ENCODE results near the gene ELFN2. TPM values are rescaled to one million over a fixed set of nuclear protein-coding genes. Genes with fewer than 3 reads are reported as not detected.

The ELFN2 gene
- total and polyA plus RNA-seq, 2 donors (not counting 3 experiments of a cell fraction or from before 2014, with no cell fraction given) = 0.41 to 1.3 TPM

DNA sequence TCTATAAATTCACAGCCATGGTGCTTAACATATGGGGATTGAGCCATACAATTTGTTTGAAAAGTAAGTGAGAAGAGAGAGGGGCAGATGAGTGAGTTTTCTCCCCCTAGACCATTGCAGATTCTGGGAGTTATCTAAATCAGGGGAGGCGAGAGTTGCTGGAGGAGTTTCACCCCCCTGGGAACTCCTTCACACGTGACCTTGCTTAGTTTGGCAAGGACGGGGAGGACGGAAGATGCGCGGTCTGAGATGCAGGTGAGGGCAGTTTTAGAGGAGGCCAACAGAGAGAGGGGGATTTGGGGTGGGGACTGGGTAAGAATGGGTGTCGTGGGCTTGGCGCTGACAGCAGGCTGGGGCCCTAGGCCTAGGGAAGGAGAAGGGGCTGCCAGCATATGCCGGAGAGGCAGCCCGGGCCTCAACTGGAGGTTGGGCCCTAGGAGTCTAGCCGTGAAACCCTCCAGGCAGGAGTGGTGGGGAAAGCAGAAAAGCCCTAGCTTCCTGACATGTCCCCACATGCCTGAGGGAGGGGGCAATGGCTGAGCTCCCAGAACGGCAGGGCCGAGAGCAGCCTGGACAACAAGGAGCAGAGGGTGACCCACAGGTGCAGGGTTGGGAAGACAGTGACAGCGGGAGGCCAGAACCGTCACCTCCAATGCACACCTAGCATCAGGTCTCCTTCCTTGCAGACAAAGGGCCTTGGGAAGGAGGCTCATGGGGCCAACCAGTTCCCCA lies 63.9 kb downstream of the ELFN2 start:
- dilution Hi-C loops (cut with MboI; ENCODE audit: extremely low pct_ligation_motif_present, low sequenced_read_pairs) = no loop called here
- Histone ChIP-seq H3K4me2 (ENCODE audit: insufficient read depth, low read length) (no peak overlapping the region), H3K79me2 (ENCODE audit: control insufficient read depth, insufficient read depth, low read length) (no peaks in the 10 kb centered on the region), H3K36me3 (ENCODE audit: control insufficient read depth in 2 of 2, extremely low read depth in 1 of 2, insufficient read depth in 2 of 2, low read length in 2 of 2) (no peaks in the 10 kb centered on the region), H3K9ac (replicated peaks; ENCODE audit: extremely low read depth, insufficient read depth, low read length) (no peak overlapping the region), H3K27ac (ENCODE audit: insufficient read depth, low read depth, low read length) (no peak overlapping the region), H3K9me1 (replicated peaks; ENCODE audit: control insufficient read depth, extremely low read depth, insufficient read depth, low read length) (no peaks in the 10 kb centered on the region), H3K4me1 (ENCODE audit: control insufficient read depth, extremely low read depth, insufficient read depth, low read length) (no peaks in the 10 kb centered on the region), H3K9me3 (replicated peaks; ENCODE audit: control insufficient read depth, insufficient read depth, low read length) (no peaks in the 10 kb centered on the region), H4K20me1 (replicated peaks; ENCODE audit: control insufficient read depth, extremely low read depth, insufficient read depth, low read length) (no peaks in the 10 kb centered on the region), H3K4me3 (replicated peaks in 1 of 3; ENCODE audit: insufficient read depth in 1 of 3, low read depth in 1 of 3, low read length in 3 of 3) (no peak overlapping the region), H2AFZ (ENCODE audit: low read depth, low read length) (no peak overlapping the region), H3K27me3 (ENCODE audit: control insufficient read depth in 2 of 2, insufficient read depth in 2 of 2, low read length in 2 of 2) (no peaks in the 10 kb centered on the region)
- CTCF ChIA-PET = no interaction called here
- FAIRE-seq (no peak), DNase-seq (ENCODE audit: low read depth, low spot score) (no peak)
- TF ChIP-seq EZH2 (IDR thresholded peaks at IDR 0.05; ENCODE audit: borderline replicate concordance, low read depth, low read length, severe bottlenecking) (no peak), POLR2A (IDR thresholded peaks at IDR 0.05; ENCODE audit: low read depth, low read length) (no peak), MYC (IDR thresholded peaks at IDR 0.05; ENCODE audit: low read depth, low read length) (no peak), FOS (IDR thresholded peaks at IDR 0.05; ENCODE audit: borderline replicate concordance, insufficient read depth, low read length) (no peak)
- TF ChIP-seq, protein P1, sequence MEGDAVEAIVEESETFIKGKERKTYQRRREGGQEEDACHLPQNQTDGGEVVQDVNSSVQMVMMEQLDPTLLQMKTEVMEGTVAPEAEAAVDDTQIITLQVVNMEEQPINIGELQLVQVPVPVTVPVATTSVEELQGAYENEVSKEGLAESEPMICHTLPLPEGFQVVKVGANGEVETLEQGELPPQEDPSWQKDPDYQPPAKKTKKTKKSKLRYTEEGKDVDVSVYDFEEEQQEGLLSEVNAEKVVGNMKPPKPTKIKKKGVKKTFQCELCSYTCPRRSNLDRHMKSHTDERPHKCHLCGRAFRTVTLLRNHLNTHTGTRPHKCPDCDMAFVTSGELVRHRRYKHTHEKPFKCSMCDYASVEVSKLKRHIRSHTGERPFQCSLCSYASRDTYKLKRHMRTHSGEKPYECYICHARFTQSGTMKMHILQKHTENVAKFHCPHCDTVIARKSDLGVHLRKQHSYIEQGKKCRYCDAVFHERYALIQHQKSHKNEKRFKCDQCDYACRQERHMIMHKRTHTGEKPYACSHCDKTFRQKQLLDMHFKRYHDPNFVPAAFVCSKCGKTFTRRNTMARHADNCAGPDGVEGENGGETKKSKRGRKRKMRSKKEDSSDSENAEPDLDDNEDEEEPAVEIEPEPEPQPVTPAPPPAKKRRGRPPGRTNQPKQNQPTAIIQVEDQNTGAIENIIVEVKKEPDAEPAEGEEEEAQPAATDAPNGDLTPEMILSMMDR (IDR thresholded peaks at IDR 0.05; ENCODE audit: extremely low read depth in 1 of 2, insufficient read depth in 1 of 2, low read depth in 1 of 2, low read length in 2 of 2) = no peak
- intact Hi-C loops (cut with micrococcal nuclease) = no loop called here
- POLR2A ChIA-PET = no interaction called here
- BruUV-seq (replicated peaks) = no TSS peak

DNA sequence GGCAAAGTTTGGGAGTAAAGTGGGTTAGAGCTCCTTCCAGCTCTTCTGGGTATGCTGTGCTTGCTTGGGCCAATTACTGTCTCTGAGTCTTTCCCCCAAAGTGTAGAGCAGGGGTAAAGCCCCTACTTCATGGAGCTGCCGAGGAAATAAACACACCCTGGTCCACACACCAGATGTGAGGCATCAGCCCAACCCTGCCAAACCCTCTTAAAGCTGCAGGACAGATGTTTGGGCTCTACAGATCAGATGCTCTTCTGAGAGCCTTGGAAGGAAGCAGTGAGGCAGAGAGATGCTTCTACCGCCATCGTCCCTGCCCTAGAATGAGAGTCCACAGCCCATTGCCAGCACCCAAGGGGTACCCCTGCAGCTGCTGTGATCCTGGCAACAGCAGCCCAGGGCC lies 64.7 kb downstream of the ELFN2 start:
- Histone ChIP-seq H3K4me2 (ENCODE audit: insufficient read depth, low read length) (no peak overlapping the region), H3K4me1 (ENCODE audit: control insufficient read depth, extremely low read depth, insufficient read depth, low read length) (no peaks in the 10 kb centered on the region), H3K36me3 (ENCODE audit: control insufficient read depth in 2 of 2, extremely low read depth in 1 of 2, insufficient read depth in 2 of 2, low read length in 2 of 2) (no peaks in the 10 kb centered on the region), H3K4me3 (replicated peaks in 1 of 3; ENCODE audit: insufficient read depth in 1 of 3, low read depth in 1 of 3, low read length in 3 of 3) (no peak overlapping the region), H3K9me3 (replicated peaks; ENCODE audit: control insufficient read depth, insufficient read depth, low read length) (no peaks in the 10 kb centered on the region), H3K79me2 (ENCODE audit: control insufficient read depth, insufficient read depth, low read length) (no peaks in the 10 kb centered on the region), H3K9ac (replicated peaks; ENCODE audit: extremely low read depth, insufficient read depth, low read length) (no peak overlapping the region), H3K27ac (ENCODE audit: insufficient read depth, low read depth, low read length) (no peak overlapping the region), H3K9me1 (replicated peaks; ENCODE audit: control insufficient read depth, extremely low read depth, insufficient read depth, low read length) (no peaks in the 10 kb centered on the region), H2AFZ (ENCODE audit: low read depth, low read length) (no peak overlapping the region), H3K27me3 (ENCODE audit: control insufficient read depth in 2 of 2, insufficient read depth in 2 of 2, low read length in 2 of 2) (no peaks in the 10 kb centered on the region), H4K20me1 (replicated peaks; ENCODE audit: control insufficient read depth, extremely low read depth, insufficient read depth, low read length) (no peaks in the 10 kb centered on the region)
- intact Hi-C loops (cut with micrococcal nuclease) = no loop called here
- dilution Hi-C loops (cut with MboI; ENCODE audit: extremely low pct_ligation_motif_present, low sequenced_read_pairs) = no loop called here
- POLR2A ChIA-PET = no interaction called here
- no peak for DNase-seq (ENCODE audit: low read depth, low spot score)
- FAIRE-seq = no peak
- no peak for TF ChIP-seq JUN (IDR thresholded peaks at IDR 0.05; ENCODE audit: borderline replicate concordance, insufficient read depth, insufficient read length, low read depth)
- no peak for TF ChIP-seq GATA2 (IDR thresholded peaks at IDR 0.05; ENCODE audit: insufficient read depth, insufficient read length, low read depth, low read length)
- TF ChIP-seq, protein P1 (IDR thresholded peaks at IDR 0.05; ENCODE audit: extremely low read depth in 1 of 2, insufficient read depth in 1 of 2, low read depth in 1 of 2, low read length in 2 of 2) = no peak
- TF ChIP-seq EZH2 (IDR thresholded peaks at IDR 0.05; ENCODE audit: borderline replicate concordance, low read depth, low read length, severe bottlenecking) = no peak
- TF ChIP-seq, protein P2, sequence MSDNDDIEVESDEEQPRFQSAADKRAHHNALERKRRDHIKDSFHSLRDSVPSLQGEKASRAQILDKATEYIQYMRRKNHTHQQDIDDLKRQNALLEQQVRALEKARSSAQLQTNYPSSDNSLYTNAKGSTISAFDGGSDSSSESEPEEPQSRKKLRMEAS (IDR thresholded peaks at IDR 0.05; ENCODE audit: insufficient read depth, insufficient read length) = no peak
- TF ChIP-seq POLR2A (IDR thresholded peaks at IDR 0.05; ENCODE audit: low read depth, low read length) = no peak
- no peak for TF ChIP-seq POLR2AphosphoS5 (IDR thresholded peaks at IDR 0.05; ENCODE audit: insufficient read depth, low read depth, low read length)
- no peak for TF ChIP-seq MYC (IDR thresholded peaks at IDR 0.05; ENCODE audit: low read depth, low read length)
- TF ChIP-seq FOS (IDR thresholded peaks at IDR 0.05; ENCODE audit: borderline replicate concordance, insufficient read depth, low read length) = no peak
- CTCF ChIA-PET = no interaction called here
- BruUV-seq (replicated peaks) = no TSS peak

Data from endothelial cell of umbilical vein (primary cell).